GM10266 (cell line): Measurements from ENCODE around the gene GAN.

Experiments used
- DNase-seq: peaks from one replicate; pipeline ENCODE4 v3.0.0; 2012; ENCODE audit errors: extremely low spot score
- TF ChIP-seq, protein P1 (sequence below): IDR thresholded peaks from 2 replicates; pipeline ENCODE4 v1.5.1; 2012; ENCODE audit warnings: mild to moderate bottlenecking, low read depth; ENCODE audit not compliant: control insufficient read depth, insufficient read depth; ENCODE audit errors: missing control alignments

GAN gene

DNA sequence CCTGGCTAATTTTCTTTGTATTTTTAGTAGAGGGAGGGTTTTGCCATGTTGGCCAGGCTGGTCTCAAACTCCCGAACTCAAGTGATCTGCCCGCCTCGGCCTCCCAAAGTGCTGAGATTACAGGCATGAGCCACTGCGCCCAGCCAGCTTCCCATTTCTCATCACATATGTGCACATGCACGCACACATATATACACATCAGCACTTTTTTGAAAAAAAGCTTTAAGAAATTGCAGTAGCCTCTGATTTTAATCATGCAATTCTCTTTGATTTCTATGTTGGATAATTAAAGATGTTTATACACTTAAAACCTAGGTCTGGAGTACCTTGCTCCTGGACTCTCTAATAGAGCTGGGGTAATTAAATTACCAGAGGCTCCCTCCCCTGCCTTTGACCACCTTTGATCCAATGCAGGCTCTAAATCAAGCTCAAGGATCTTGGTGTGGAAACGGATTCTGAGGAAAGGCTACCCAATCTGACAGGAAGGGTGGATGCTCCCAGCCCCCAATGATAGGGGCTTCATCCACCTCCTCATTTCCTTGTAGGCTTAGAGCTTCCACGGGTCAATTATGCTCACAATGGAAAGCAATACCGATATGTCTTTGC is 29.7 kb upstream of the GAN start:
- TF ChIP-seq, protein P1, sequence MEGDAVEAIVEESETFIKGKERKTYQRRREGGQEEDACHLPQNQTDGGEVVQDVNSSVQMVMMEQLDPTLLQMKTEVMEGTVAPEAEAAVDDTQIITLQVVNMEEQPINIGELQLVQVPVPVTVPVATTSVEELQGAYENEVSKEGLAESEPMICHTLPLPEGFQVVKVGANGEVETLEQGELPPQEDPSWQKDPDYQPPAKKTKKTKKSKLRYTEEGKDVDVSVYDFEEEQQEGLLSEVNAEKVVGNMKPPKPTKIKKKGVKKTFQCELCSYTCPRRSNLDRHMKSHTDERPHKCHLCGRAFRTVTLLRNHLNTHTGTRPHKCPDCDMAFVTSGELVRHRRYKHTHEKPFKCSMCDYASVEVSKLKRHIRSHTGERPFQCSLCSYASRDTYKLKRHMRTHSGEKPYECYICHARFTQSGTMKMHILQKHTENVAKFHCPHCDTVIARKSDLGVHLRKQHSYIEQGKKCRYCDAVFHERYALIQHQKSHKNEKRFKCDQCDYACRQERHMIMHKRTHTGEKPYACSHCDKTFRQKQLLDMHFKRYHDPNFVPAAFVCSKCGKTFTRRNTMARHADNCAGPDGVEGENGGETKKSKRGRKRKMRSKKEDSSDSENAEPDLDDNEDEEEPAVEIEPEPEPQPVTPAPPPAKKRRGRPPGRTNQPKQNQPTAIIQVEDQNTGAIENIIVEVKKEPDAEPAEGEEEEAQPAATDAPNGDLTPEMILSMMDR = no peak
- no peak for DNase-seq

DNA sequence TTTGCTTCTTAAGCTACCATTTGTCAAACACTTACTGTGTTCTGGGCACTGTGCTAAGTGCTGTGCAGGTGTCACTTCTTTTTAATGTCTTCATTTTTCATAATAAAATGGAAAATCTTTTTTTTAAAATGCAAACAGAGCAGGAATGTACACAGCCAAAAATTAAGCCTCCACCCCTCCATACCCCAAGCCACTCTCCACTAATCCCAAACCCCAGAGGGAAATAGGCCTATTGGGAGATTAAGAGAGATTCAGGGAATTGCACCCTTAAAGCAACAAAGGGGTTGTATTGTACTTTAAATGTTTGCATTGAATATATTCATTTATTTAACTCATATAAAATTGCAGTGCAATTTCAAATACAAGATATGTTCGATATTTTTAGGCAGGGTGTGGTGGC is 28.6 kb upstream of the GAN start:
- DNase-seq = no peak
- TF ChIP-seq, protein P1 = no peak

DNA sequence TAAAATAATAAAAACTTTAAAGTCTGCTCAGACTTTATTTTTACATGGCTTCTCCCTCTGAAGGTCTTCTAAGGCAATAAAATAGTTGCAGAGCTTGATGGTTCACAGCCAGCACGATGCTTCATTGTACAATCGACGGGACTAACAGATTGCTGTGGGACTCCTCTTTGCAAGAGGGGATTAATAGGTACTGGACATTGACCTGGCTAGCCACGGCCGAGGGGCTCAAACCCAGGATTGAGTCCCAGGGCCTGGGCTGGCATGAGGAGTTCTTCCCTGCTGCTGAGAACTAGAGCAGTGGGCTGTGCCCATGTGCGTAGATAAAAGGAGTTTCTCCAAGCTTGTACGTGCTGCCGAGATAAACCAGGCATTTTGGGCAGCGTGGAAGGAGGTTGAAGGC is 23.6 kb upstream of the GAN start:
- TF ChIP-seq, protein P1 = no peak

DNA sequence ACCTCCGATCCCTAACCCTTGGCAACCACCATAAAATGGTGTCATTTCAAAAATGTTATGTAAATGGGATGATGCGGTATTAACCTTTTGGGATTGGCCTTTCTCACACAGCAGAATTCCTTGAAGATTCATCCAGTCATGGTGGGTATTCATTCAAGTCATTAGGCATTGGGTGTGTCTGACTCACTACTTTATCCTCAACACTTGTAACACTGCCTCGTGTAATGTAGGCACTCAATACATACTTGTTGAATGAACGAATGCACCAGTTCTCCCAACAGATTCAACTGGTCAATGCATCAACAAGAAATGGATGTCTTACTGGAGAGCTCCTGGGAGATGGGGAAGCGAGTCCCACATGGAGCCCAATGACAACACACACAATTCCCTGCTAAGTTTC is 21.8 kb upstream of the GAN start:
- TF ChIP-seq, protein P1 = no peak
- DNase-seq = no peak

More for the DNA sequence above, 23.6 kb upstream of the GAN start:
- DNase-seq = no peak

DNA sequence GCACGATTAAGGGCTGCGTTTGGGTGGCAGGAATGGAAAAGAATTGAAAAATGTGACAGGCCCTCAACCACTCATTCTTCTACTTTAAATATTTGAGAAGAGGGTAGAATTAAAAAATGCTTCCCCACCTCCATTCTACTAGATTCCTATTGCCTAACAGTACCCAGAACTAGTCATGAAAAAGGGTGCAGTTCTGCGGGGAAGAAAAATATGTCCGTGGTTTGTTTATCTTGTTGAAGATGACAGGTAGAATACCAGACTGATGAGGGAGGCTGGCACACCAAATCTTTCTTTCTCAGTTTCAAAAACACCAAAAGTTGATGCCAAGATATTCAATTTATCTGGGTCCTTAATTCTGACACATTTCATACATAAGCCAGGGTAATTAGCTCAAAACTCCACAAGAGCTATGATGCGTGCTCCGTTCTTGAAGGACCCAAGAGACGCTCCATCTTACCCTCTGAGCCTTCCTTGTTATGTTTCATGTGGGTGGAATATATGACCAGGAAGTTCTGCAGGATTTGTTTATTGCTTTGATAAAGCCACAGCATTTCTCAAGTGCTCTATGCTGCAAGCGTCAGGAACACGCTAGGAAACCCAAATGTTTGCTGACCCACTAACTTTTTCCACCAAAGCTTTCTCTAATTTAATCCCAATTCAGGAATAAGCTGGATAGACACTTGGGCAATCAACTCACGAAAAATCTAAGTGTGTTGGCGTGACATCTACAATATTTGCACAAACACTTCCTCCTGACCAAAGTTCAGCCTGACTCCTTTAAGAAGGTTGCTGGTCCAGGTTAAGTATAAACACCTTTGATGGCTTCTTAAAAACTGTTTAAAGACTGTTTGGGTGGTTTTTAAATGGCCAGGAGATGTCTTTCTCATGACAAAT is 20.6 kb upstream of the GAN start:
- TF ChIP-seq, protein P1 = no peak
- DNase-seq = no peak

DNA sequence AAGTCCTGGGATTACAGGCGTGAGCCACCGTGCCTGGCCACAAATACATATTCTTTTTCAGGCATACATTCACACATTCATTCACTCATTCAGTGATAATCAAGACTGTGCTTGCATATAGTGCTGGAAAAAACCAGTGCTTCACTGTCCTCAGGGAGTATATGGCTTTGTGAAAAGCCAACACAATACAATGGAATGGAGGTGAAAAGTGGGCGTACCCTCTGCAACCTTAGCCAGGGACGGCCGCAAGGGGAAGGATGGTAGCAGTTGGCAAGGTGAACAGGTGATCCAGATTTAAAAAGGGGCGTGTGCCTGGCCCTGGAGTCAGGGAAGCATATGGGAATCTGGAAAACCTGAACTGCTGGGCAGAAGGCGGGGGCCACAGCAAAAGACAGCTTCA is 18.1 kb upstream of the GAN start:
- TF ChIP-seq, protein P1 = no peak
- no peak for DNase-seq

DNA sequence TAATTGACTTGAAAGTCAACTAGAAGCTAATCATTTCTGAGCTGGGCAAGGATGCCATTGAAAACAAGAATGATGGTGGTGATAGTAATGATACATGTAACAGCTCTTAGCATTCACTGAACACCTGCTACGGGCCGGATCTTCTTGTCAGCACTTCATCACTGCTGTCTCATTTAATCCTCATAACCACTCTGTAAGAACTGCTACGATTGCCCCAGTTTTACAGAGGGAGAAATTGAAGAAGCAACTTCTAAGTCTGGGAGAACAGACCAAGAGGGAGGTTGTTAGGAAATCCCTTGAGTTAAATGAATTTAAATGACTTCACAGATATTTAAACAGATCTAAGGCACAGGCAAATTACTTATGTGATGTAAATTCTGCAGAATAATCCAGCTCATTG is 7.0 kb upstream of the GAN start:
- DNase-seq = no peak
- TF ChIP-seq, protein P1 = no peak
